H1 (cell line): ENCODE measurements around the gene BOLA3. TPM values are rescaled to one million over a fixed set of nuclear protein-coding genes. Genes with fewer than 3 reads are reported as not detected.
A peak's percentile ranks its signal among the peaks of the same experiment; 100 is the strongest.

Source experiments
- ATF3 ChIP-seq: IDR thresholded peaks from 2 replicates; pipeline ENCODE4 v1.6.1; 2011; ENCODE audit warnings: low read depth, mild to moderate bottlenecking, low read length; ENCODE audit not compliant: insufficient read depth
- CTBP2 ChIP-seq: IDR thresholded peaks from 2 replicates; pipeline ENCODE4 v1.7.0; 2011; ENCODE audit warnings: borderline replicate concordance, mild to moderate bottlenecking, moderate library complexity, mixed read lengths, low read length; ENCODE audit not compliant: insufficient read depth, insufficient read length
- CTCF ChIP-seq, 3 experiments: IDR thresholded peaks; 1 replicate in 2 of 3; 2 replicates in 1 of 3; pipeline versions ENCODE4 v1.5.1 to v1.6.1; 2011; ENCODE audit warnings: low read length in 3 of 3, mild to moderate bottlenecking in 3 of 3, inconsistent platforms in 2 of 3, low read depth in 1 of 3, moderate library complexity in 1 of 3; ENCODE audit not compliant: insufficient read depth in 1 of 3; ENCODE audit errors: control extremely low read depth in 1 of 3
- EZH2 ChIP-seq: fragments of 200-600 bp; sonication (generic); IDR thresholded peaks from 2 replicates; pipeline ENCODE4 v1.7.1; 2012; ENCODE audit warnings: low read depth, mild to moderate bottlenecking, moderate library complexity, low read length, inconsistent platforms; ENCODE audit not compliant: severe bottlenecking
- KDM4A ChIP-seq: IDR thresholded peaks from one replicate; pipeline ENCODE4 v1.7.1; 2012; ENCODE audit warnings: low read depth, mild to moderate bottlenecking, moderate library complexity, low read length, inconsistent platforms; ENCODE audit not compliant: severe bottlenecking
- MAX ChIP-seq: IDR thresholded peaks from 2 replicates; pipeline ENCODE4 v1.6.1; 2012; ENCODE audit warnings: inconsistent platforms
- POLR2A ChIP-seq, 2 experiments: IDR thresholded peaks; 1 replicate in 1 of 2; 2 replicates in 1 of 2; pipeline ENCODE4 v1.6.1; 2011; ENCODE audit warnings: low read depth in 2 of 2, low read length in 2 of 2, mild to moderate bottlenecking in 2 of 2; ENCODE audit errors: control extremely low read depth in 1 of 2
- SIN3A ChIP-seq, 2 experiments: IDR thresholded peaks in 1 of 2; conservative IDR thresholded peaks in 1 of 2; 2 replicates each; pipeline ENCODE4 v1.6.1; 2011 to 2012; ENCODE audit warnings: low read length in 2 of 2, improper control_type of control experiment in 1 of 2, low read depth in 1 of 2, mild to moderate bottlenecking in 1 of 2
- SIX5 ChIP-seq: IDR thresholded peaks from 2 replicates; pipeline ENCODE4 v1.6.1; 2011; ENCODE audit warnings: mild to moderate bottlenecking, low read depth, low read length
- SP1 ChIP-seq: IDR thresholded peaks from 2 replicates; pipeline ENCODE4 v1.6.1; 2011; ENCODE audit warnings: low read depth, low read length
- TAF1 ChIP-seq: IDR thresholded peaks from 2 replicates; pipeline ENCODE4 v1.6.1; 2011; ENCODE audit warnings: mild to moderate bottlenecking, low read depth, low read length
- USF2 ChIP-seq: IDR thresholded peaks from 2 replicates; pipeline ENCODE4 v1.6.1; 2011; ENCODE audit warnings: low read length, improper control_type of control experiment
- polyA plus RNA-seq, 7 experiments: library from polyadenylated mRNA; depleted of rRNA in 3 of 7; stranded (reverse) in 5 of 7; unstranded in 2 of 7; fragments of >200 nt in 5 of 7; fragments of 200-250 nt in 2 of 7; gene quantifications; 1 replicate in 5 of 7; 2 replicates in 1 of 7; 4 replicates in 1 of 7; pipeline versions ENCODE4 v1.2.1 to v1.2.3, GENCODE V29; 2011 to 2013; ENCODE audit warnings: missing spikeins in 2 of 7, mixed read lengths in 2 of 7
- total RNA-seq: library from RNA; stranded (reverse); fragmentation: NEBNext Ultra II Directional; extraction: Animal tissue kit (Norgen Biotek cat#: 25700); gene quantifications from 2 replicates; pipeline ENCODE4 v1.2.1, GENCODE V29; 2021

Gene BOLA3
- total and polyA plus RNA-seq, 2 of the 8 experiments (the other 6 are each of a cell fraction or from before 2014, with no cell fraction given): 46.1 to 67.3 TPM

GRCh38 chr2:74142340-74142739 lies 5.4 kb downstream of the BOLA3 start (continued):
- TF ChIP-seq SIN3A (conservative IDR thresholded peaks at IDR 0.05 in 1 of 2, IDR thresholded peaks at IDR 0.05 in 1 of 2; ENCODE audit: low read depth in 1 of 2, low read length in 2 of 2) (peak in 1 of 2 experiments; percentile 43; a peak in 1 of 4 replicates), MAX (peak; percentile 74), TAF1 (no peak), EZH2 (no peak), USF2 (no peak), POLR2A (IDR thresholded peaks at IDR 0.05; ENCODE audit: control extremely low read depth in 1 of 2, low read depth in 2 of 2, low read length in 2 of 2) (no peak), KDM4A (no peak), ATF3 (no peak), SP1 (no peak), CTBP2 (no peak), SIX5 (no peak), CTCF (IDR thresholded peaks at IDR 0.05; ENCODE audit: control extremely low read depth in 1 of 3, insufficient read depth in 1 of 3, low read depth in 1 of 3, low read length in 3 of 3) (peak; percentile 44 to 72 (median 46))
